ENCODE results near the gene BIN1.

Gene BIN1

DNA sequence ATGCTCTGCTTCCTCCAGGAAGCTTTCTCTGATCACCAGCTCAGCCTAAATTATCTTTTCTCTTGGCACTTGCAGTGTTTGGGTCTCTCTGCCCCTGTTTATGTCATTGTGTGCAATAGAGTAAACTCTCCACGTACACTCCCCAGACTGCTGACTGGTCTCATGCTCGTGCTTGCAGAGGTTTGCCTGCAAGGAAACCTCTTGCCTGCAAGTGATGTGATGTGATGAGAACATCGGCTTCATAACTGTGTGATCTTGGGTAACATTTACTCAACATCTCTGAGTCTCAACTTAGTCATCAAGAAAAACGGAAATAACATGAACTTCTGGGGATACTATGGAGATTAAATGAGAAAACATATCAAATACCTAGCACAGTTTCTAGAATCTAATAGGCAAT, 92.3 kb downstream of the BIN1 start:
- DNase-seq (ENCODE audit: low spot score), result no peak

GRCh38 chr2:127014224-127014623, 92.7 kb downstream of the BIN1 start:
- no peak for DNase-seq (ENCODE audit: low spot score)
- TF ChIP-seq, protein P1, sequence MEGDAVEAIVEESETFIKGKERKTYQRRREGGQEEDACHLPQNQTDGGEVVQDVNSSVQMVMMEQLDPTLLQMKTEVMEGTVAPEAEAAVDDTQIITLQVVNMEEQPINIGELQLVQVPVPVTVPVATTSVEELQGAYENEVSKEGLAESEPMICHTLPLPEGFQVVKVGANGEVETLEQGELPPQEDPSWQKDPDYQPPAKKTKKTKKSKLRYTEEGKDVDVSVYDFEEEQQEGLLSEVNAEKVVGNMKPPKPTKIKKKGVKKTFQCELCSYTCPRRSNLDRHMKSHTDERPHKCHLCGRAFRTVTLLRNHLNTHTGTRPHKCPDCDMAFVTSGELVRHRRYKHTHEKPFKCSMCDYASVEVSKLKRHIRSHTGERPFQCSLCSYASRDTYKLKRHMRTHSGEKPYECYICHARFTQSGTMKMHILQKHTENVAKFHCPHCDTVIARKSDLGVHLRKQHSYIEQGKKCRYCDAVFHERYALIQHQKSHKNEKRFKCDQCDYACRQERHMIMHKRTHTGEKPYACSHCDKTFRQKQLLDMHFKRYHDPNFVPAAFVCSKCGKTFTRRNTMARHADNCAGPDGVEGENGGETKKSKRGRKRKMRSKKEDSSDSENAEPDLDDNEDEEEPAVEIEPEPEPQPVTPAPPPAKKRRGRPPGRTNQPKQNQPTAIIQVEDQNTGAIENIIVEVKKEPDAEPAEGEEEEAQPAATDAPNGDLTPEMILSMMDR (IDR thresholded peaks at IDR 0.05; ENCODE audit: extremely low read depth, missing control alignments), result no peak

More for the DNA sequence above, 92.3 kb downstream of the BIN1 start:
- TF ChIP-seq, protein P1 (IDR thresholded peaks at IDR 0.05; ENCODE audit: extremely low read depth, missing control alignments), result no peak

DNA sequence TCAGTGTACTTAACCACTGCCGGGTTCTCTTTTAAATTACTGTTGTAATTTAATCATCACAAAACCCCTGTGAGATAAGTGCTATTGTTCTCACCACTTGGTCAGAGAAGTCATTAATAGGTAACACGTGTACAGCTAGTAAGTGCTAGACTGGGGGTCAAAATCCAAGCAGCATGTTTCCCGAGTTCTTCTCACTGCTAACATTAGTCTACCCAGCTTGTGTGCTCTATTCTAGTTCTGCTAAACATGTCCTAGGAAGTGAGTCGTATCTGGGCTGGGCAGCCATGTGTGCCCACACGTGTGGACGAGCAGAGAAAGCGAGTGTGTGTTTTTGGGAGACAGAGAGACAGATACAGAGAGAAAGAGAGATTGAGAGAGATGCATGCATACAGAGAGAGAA, 94.1 kb downstream of the BIN1 start:
- DNase-seq (ENCODE audit: low spot score), result no peak
- TF ChIP-seq, protein P1 (IDR thresholded peaks at IDR 0.05; ENCODE audit: extremely low read depth, missing control alignments), result no peak

DNA sequence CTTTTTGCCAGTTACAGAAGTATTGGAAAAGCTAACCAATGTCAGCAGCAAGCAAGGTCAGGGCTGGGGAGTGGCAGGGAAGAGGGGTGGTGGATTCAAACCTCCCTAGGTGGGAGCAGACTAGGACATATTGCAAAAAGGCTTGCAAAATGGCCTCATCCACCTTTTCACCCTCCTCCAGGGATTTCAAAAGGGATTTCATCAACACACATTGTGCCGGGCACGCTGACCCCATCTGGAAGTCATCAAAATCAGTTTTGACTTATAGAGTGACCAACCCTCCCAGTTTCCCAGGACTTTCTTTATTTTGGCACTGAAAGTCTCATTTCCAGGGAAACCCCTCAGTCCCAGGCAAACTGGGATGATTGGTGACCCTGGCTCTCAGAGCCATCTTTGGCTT, 94.7 kb downstream of the BIN1 start:
- TF ChIP-seq, protein P1 (IDR thresholded peaks at IDR 0.05; ENCODE audit: extremely low read depth, missing control alignments), result no peak
- DNase-seq (ENCODE audit: low spot score), result no peak

DNA sequence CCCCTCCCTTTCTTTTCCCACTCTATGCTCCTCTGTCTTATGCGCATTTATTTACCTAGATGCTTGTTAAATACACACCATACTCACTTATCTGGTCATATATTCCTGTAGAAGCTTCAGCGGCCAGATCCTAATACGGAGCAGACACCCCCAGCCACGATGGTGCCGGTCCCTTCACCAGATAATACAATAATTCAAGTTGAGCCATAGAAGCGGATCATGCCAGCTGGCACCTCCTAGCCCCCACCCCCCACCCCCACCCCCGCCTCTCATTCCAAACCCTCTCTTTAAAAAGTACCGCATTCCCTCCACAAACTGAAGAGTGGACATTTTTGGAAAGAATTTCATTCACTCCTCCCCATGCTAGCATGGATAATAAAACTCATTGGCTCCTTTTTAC, 95.2 kb downstream of the BIN1 start:
- no peak for DNase-seq (ENCODE audit: low spot score)
- TF ChIP-seq, protein P1 (IDR thresholded peaks at IDR 0.05; ENCODE audit: extremely low read depth, missing control alignments), result no peak

- no peak for DNase-seq (ENCODE audit: low spot score)
- TF ChIP-seq, protein P1 (IDR thresholded peaks at IDR 0.05; ENCODE audit: extremely low read depth, missing control alignments), result no peak
Measured at GRCh38 chr2:127011231-127011661, 95.7 kb downstream of the BIN1 start.

GRCh38 chr2:127008265-127009015, 98.5 kb downstream of the BIN1 start:
- no peak for DNase-seq (ENCODE audit: low spot score)
- TF ChIP-seq, protein P1 (IDR thresholded peaks at IDR 0.05; ENCODE audit: extremely low read depth, missing control alignments), result no peak

Measured in GM20000 (cell line).